Muscle layer of duodenum (tissue), 2 donors: ENCODE measurements around the gene CDIPT.
A peak's percentile ranks its signal among the peaks of the same experiment; 100 is the strongest.

Source experiments
- H3K27ac ChIP-seq: one replicate; pipeline ENCODE4 v1.7.0; 2013; ENCODE audit warnings: mild to moderate bottlenecking, low read length
- H3K27me3 ChIP-seq: one replicate; pipeline ENCODE4 v1.7.0; 2013; ENCODE audit warnings: low read depth, mild to moderate bottlenecking, control low read depth, low read length
- H3K36me3 ChIP-seq, 2 donors: one replicate each; pipeline ENCODE4 v1.7.0; 2013; ENCODE audit warnings: low read length in 2 of 2, control low read depth in 1 of 2, mild to moderate bottlenecking in 1 of 2; ENCODE audit not compliant: insufficient read depth in 2 of 2, control insufficient read depth in 1 of 2
- H3K4me1 ChIP-seq, 2 donors: one replicate each; pipeline ENCODE4 v1.7.0; 2013; ENCODE audit warnings: low read length in 2 of 2, mild to moderate bottlenecking in 2 of 2, control low read depth in 1 of 2, moderate library complexity in 1 of 2; ENCODE audit not compliant: insufficient read depth in 2 of 2, control insufficient read depth in 1 of 2
- H3K4me3 ChIP-seq, 2 donors: one replicate each; pipeline ENCODE4 v1.7.0; 2013; ENCODE audit warnings: low read length in 2 of 2, low read depth in 1 of 2, mild to moderate bottlenecking in 1 of 2
- H3K9me3 ChIP-seq, 2 donors: one replicate each; pipeline ENCODE4 v1.7.0; 2013; ENCODE audit warnings: low read length in 2 of 2, control low read depth in 1 of 2, mild to moderate bottlenecking in 1 of 2; ENCODE audit not compliant: control insufficient read depth in 1 of 2
- donor health status: healthy.

CDIPT gene

DNA sequence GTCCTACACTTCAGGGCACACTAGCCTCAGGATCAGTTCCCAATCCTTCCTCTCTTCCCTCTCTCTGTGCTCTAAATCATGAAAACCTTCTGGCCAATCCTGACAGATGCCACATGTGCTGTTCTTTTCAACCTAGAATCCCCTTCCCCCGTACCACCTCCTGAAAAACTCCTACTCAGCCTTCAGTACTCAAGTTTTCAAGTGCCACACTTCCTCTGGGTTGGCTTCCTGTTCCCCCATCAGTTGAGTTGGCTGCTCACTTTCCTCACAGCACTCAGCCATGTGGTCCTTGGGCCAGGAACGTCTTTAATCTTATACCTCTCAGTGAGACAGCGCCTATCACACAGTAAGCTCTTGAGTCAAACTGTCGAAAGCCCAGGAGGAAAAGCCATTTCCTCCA, 40.6 kb upstream of the CDIPT start:
- Histone ChIP-seq H3K9me3 (no peaks in the 10 kb centered on the region), H3K36me3 (no peaks in the 10 kb centered on the region), H3K27me3 (peaks cover 1% of the 10 kb centered on the region), H3K4me3 (no peak overlapping the region), H3K4me1 (peaks cover 0 to 17% of the 10 kb centered on the region in 2 donors), H3K27ac (no peak overlapping the region)

- Histone ChIP-seq H3K9me3 (no peaks in the 10 kb centered on the region), H3K27me3 (peaks cover 13% of the 10 kb centered on the region), H3K27ac (no peak overlapping the region), H3K36me3 (no peaks in the 10 kb centered on the region), H3K4me3 (no peak overlapping the region), H3K4me1 (peaks cover 0 to 17% of the 10 kb centered on the region in 2 donors)
Observed at GRCh38 chr16:29901607-29901945, 38.5 kb upstream of the CDIPT start.

- no peaks in the 10 kb centered on the region for H3K36me3 ChIP-seq
- peaks cover 0 to 17% of the 10 kb centered on the region in 2 donors for H3K4me1 ChIP-seq
- peak overlapping the region; percentile 56 for H3K27ac ChIP-seq
- H3K27me3 ChIP-seq: peaks cover 13% of the 10 kb centered on the region
- no peaks in the 10 kb centered on the region for H3K9me3 ChIP-seq
- peak overlapping the region; percentile 63 to 65 for H3K4me3 ChIP-seq
Observed at GRCh38 chr16:29900888-29901606, 38.0 kb upstream of the CDIPT start.

DNA sequence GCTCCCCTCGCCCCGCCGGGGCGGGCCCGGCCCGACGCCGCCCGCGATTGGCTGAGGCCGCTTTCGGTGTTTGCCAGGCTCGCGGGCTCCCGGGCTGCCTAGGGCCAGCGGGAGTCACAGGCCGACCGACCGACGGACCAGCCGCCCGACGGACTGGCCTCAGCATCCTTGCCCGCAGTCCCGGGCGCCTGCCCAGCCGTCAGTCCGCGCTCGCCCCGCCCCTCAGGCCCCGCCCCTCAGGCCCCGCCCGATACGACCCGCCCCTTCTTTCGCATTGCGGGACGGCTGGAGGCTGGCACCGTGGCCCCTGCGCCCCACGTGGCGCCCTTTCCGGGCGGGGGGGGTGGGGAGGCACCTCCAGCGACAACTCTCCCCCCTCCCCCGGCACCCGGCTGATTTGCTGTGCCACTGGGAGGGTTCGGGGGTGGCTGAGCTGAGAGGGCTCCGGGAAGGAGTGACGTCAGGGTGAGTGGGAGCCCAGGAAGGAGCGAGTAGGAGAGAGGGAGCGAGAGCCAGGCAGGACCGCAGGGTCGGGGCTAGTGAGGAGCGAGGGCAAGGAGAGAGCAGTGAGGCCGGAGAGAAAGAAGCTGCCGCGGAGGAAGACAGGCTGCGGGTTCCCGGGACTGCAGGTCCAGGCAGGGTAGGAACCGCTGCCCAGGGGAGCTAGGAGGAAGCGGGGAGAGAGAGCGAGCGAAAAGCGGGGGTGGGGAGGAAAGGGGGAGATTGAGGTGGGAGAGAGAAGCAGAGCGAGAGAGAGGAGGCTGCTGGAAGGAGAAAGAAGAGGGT, 37.3 kb upstream of the CDIPT start, which contains the start of gene ASPHD1:
TSS of gene ASPHD1 (plus strand) at position 387 of the 786 bp plus-strand sequence. CDS start 484 bp downstream, outside the sequence.
- peaks cover 13% of the 10 kb centered on the region for H3K27me3 ChIP-seq

DNA sequence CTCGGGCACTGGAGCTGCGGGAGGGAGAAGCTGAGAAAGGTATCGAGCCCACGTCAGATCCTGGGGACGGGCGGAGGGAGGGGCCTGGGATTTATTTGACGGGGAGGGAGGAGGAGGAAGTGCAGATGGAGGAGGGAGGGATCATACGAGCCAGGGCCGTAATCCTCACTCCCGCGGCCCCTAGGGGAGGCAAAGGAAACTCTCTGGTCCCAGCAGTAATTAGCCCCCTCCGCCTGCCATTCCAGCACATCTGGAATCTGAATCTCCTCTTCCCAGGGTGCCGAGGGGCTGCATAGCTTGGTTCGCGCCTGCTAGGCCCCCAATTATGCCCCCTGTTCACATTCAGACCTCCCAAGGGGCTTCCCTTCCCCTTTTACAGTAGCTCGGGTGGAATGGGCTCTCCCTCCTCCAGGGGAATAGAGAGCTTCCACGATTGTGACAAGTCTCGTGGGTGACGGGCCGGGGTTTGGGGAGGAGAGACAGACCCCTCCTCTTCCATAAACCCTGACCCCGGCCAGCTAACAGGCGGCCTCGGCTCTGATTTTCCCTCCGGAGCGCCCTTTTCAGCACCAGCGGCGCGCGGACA, 36.6 kb upstream of the CDIPT start, which contains the start of gene SEZ6L2:
TSS of gene SEZ6L2 (minus strand) at position 35 of the 586 bp plus-strand sequence. CDS start 531 bp downstream, outside the sequence.
- peaks cover 0 to 17% of the 10 kb centered on the region in 2 donors for H3K4me1 ChIP-seq
- no peak within 1 kb of the TSS for H3K27ac ChIP-seq
- peaks cover 13% of the 10 kb centered on the region for H3K27me3 ChIP-seq
- H3K36me3 ChIP-seq: no peaks in the 10 kb centered on the region
- peak within 1 kb of the TSS; percentile 63 to 65 for H3K4me3 ChIP-seq
- no peaks in the 10 kb centered on the region for H3K9me3 ChIP-seq

More for the DNA sequence above, 37.3 kb upstream of the CDIPT start, which contains the start of gene ASPHD1:
- no peaks in the 10 kb centered on the region for H3K36me3 ChIP-seq
- H3K27ac ChIP-seq: peak within 1 kb of the TSS; percentile 56
- peaks cover 0 to 17% of the 10 kb centered on the region in 2 donors for H3K4me1 ChIP-seq
- peak within 1 kb of the TSS; percentile 63 to 65 for H3K4me3 ChIP-seq
- no peaks in the 10 kb centered on the region for H3K9me3 ChIP-seq

DNA sequence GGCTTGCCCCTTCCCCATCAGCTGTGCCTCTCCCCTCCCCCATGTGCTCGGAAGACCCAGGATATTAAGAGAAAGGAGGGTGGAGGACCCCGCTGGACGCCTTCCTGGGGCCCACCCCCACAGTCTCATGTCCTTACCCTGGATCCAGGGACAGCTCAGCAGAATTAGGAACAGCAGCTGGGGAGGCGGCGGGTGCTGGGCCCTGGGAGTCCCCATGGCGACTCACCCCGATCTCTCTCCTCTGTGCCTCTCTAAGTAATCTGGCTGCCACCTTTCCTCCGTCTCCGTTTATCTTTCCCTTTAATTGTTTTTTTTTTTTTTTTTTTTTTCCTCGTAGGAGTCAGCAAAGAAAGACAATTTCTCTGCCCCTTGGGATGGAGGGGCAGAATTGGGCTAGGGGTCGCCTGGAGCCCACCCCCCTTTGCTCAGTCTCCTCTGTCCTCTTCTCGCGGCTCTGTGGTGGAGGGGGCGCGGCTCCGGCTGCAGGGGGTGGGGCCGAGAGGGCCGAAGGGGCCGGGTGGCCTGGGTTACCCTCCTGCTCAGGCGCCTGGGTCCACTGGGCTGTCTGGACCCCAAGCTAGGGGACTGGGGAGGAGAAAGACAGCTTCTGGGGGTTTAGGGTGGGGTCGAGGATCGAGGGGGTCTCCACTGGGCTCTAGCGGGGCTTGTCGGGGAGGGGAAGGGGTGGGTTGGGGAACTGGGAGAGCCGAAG, 35.9 kb upstream of the CDIPT start:
- no peaks in the 10 kb centered on the region for H3K36me3 ChIP-seq
- peaks cover 0 to 17% of the 10 kb centered on the region in 2 donors for H3K4me1 ChIP-seq
- H3K4me3 ChIP-seq: peak overlapping the region in 1 of 2 donors; percentile 65
- H3K27me3 ChIP-seq: peaks cover 13% of the 10 kb centered on the region
- no peak overlapping the region for H3K27ac ChIP-seq
- no peaks in the 10 kb centered on the region for H3K9me3 ChIP-seq

- Histone ChIP-seq H3K9me3 (no peaks in the 10 kb centered on the region), H3K27ac (no peak overlapping the region), H3K27me3 (peaks cover 13% of the 10 kb centered on the region), H3K36me3 (no peaks in the 10 kb centered on the region), H3K4me3 (no peak overlapping the region), H3K4me1 (peaks cover 0 to 17% of the 10 kb centered on the region in 2 donors)
Observed at GRCh38 chr16:29898135-29898803, 35.2 kb upstream of the CDIPT start.

DNA sequence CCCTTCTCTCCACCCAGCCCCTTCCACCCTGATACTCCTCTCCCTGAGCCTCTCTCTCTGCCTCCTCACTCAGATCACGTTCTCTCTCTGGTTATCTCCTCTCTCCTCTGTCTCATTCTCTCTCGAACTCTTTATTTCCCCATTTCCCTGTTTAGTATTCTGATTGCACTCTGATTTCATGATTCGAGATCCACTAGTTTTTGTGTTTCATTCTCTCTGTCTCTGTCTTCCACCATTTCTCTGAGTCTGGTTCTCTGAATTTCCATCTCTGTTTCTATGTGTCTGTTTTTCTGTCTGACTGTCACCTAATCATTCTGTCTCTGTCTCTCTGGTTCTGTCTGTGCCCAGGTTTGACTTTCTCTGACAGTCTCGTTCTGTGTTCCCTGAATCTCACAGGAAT, 34.3 kb upstream of the CDIPT start:
- H3K9me3 ChIP-seq: no peaks in the 10 kb centered on the region
- H3K4me3 ChIP-seq: no peak overlapping the region
- peaks cover 0 to 17% of the 10 kb centered on the region in 2 donors for H3K4me1 ChIP-seq

GRCh38 chr16:29896841-29897240, 33.8 kb upstream of the CDIPT start:
- peaks cover 0 to 17% of the 10 kb centered on the region in 2 donors for H3K4me1 ChIP-seq
- no peaks in the 10 kb centered on the region for H3K36me3 ChIP-seq
- H3K27ac ChIP-seq: no peak overlapping the region
- no peaks in the 10 kb centered on the region for H3K9me3 ChIP-seq
- peaks cover 13% of the 10 kb centered on the region for H3K27me3 ChIP-seq
- no peak overlapping the region for H3K4me3 ChIP-seq

More for the DNA sequence above, 34.3 kb upstream of the CDIPT start:
- Histone ChIP-seq H3K27ac (no peak overlapping the region), H3K36me3 (no peaks in the 10 kb centered on the region), H3K27me3 (peaks cover 13% of the 10 kb centered on the region)

DNA sequence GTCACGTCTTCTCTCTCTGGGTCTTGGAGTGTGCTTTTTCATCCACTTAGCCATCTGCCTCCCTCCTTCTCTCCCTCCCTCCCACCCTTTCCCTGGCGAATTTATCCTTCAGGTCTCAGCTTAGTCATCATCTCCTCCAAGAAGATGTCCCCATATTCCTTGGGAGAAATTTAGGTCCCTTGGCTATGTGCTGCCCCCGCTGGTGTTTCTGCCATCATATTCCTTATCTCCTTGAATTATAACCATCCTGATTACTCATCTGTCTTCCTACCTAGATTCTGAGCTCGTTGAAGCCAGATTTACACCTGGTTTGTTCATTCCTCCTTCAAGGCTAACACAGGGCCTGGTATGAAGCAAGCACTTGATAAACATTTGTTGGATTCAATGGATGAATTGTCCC, 31.3 kb upstream of the CDIPT start:
- no peak overlapping the region for H3K27ac ChIP-seq
- H3K4me1 ChIP-seq: peaks cover 0 to 8% of the 10 kb centered on the region in 2 donors
- peaks cover 13% of the 10 kb centered on the region for H3K27me3 ChIP-seq
- H3K4me3 ChIP-seq: no peak overlapping the region
- no peaks in the 10 kb centered on the region for H3K9me3 ChIP-seq
- H3K36me3 ChIP-seq: no peaks in the 10 kb centered on the region
